T-helper 2 cell treated with Interferon-gamma antibody and Interleukin-4, amounts not matched to agents 5 μg/mL and 100 μg/mL, for 36 hours (primary cell): ENCODE measurements around the gene CHD5.

Source experiments
- DNase-seq: peaks from one replicate; pipeline ENCODE4 v3.0.0; 2021; ENCODE audit warnings: low spot score
- H3K27ac Mint-ChIP-seq: one replicate; pipeline ENCODE4 v1.8.0; 2021; ENCODE audit warnings: mild to moderate bottlenecking, mixed read lengths
- H3K27me3 Mint-ChIP-seq: one replicate; pipeline ENCODE4 v1.8.0; 2021; ENCODE audit warnings: low read depth, mixed read lengths
- H3K36me3 Mint-ChIP-seq: one replicate; pipeline ENCODE4 v1.8.0; 2021; ENCODE audit warnings: low read depth, mixed read lengths
- H3K4me1 Mint-ChIP-seq: one replicate; pipeline ENCODE4 v1.8.0; 2021; ENCODE audit warnings: low read depth, mixed read lengths
- H3K4me3 Mint-ChIP-seq: one replicate; pipeline ENCODE4 v1.8.0; 2022; ENCODE audit warnings: mild to moderate bottlenecking, moderate library complexity, mixed read lengths
- H3K9me3 Mint-ChIP-seq: one replicate; pipeline ENCODE4 v1.8.0; 2021; ENCODE audit warnings: mixed read lengths

CHD5 gene

GRCh38 chr1:6121021-6121421, 59.1 kb downstream of the CHD5 start:
- no peak overlapping the region for H3K27ac Mint-ChIP-seq
- H3K27me3 Mint-ChIP-seq, result peaks cover 9% of the 10 kb centered on the region
- no peak overlapping the region for H3K4me3 Mint-ChIP-seq
- no peaks in the 10 kb centered on the region for H3K36me3 Mint-ChIP-seq
- peaks cover 7% of the 10 kb centered on the region for H3K9me3 Mint-ChIP-seq
- peaks cover 2% of the 10 kb centered on the region for H3K4me1 Mint-ChIP-seq
- DNase-seq, result no peak

DNA sequence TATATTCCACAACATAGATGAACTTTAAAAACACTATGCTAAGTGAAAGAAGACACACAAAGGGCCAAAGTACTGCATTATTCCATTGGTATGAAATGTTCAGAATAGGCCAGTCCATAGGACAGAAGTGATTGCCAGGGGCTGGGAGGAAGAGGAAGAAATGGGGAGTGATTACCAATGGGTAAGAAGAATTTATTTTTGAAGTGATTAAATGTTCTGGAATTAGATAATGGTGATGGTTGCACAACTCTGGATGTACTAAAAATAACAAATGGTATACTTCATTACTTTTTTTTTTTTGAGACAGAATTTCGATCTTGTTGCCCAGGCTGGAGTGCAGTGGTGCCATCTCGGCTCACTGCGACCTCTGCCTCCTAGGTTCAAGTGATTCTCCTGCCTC, 61.7 kb downstream of the CHD5 start:
- Mint-ChIP-seq H3K36me3 (no peaks in the 10 kb centered on the region), H3K27me3 (peaks cover 10% of the 10 kb centered on the region), H3K9me3 (peaks cover 7% of the 10 kb centered on the region), H3K4me1 (peaks cover 2% of the 10 kb centered on the region), H3K27ac (no peak overlapping the region), H3K4me3 (no peak overlapping the region)
- no peak for DNase-seq

DNA sequence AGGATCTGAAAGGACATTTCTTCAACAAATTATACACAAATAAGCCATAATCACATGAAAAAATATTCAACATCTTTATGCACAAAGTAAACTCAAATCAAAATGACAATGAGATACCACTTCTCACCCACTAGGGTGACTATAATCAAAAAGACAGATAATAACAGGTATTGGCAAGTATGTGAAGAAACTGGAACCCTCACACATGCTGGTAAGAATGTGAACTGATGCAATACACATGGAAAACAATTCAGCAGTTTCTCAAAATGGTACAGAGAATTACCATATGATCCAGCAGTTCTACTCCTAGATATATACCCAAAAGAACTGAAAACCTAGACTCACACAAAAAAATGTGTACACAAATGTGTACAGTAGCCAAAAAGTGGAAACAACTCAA, 62.5 kb downstream of the CHD5 start:
- no peaks in the 10 kb centered on the region for H3K36me3 Mint-ChIP-seq
- DNase-seq, result no peak
- H3K27me3 Mint-ChIP-seq, result peaks cover 14% of the 10 kb centered on the region
- H3K27ac Mint-ChIP-seq, result no peak overlapping the region
- no peak overlapping the region for H3K4me3 Mint-ChIP-seq
- peaks cover 7% of the 10 kb centered on the region for H3K9me3 Mint-ChIP-seq
- peaks cover 2% of the 10 kb centered on the region for H3K4me1 Mint-ChIP-seq

DNA sequence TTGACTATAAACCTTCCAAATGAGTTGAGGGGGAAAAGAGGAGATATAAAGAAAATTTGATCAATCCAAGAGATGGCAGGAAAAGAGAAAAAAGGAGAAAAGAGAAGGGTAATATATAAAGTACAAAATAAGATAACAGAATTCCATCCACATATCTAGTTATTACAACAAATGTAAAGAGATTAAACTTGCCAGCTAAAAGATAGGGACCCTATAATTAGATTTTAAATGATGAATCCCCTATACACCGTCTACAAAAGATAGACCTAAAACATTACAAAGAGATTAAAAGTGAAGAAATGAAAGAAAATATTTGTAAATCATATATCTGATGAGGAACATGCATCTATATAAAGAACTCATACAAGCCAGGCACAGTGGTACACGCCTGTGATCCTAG, 63.1 kb downstream of the CHD5 start:
- H3K4me1 Mint-ChIP-seq, result peaks cover 2% of the 10 kb centered on the region
- H3K36me3 Mint-ChIP-seq, result no peaks in the 10 kb centered on the region
- H3K27me3 Mint-ChIP-seq, result peaks cover 14% of the 10 kb centered on the region
- H3K4me3 Mint-ChIP-seq, result no peak overlapping the region
- no peak for DNase-seq
- H3K27ac Mint-ChIP-seq, result no peak overlapping the region
- peaks cover 7% of the 10 kb centered on the region for H3K9me3 Mint-ChIP-seq

- Mint-ChIP-seq H3K27ac (no peak overlapping the region), H3K9me3 (peaks cover 7% of the 10 kb centered on the region), H3K27me3 (peaks cover 14% of the 10 kb centered on the region), H3K36me3 (no peaks in the 10 kb centered on the region), H3K4me1 (peaks cover 2% of the 10 kb centered on the region), H3K4me3 (no peak overlapping the region)
- DNase-seq, result no peak
Observed at GRCh38 chr1:6116137-6116536, 64.0 kb downstream of the CHD5 start.

DNA sequence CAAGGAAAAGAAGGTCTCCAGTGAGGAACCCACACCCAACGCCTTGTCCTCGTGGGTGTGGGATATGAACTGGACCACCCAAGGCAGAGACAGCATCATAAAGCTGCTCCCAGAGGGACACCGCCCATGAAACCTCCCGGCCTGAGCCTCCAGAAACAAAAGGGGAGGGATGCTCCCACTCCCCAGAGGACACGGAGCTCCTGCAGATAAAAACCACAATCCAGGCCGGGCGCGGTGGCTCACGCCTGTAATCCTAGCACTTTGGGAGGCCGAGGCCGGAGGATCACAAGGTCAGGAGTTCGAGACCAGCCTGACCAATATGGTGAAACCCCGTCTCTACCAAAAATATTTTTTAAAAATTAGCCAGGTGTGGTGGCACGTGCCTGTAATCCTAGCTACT, 66.4 kb downstream of the CHD5 start:
- Mint-ChIP-seq H3K36me3 (no peaks in the 10 kb centered on the region), H3K9me3 (peaks cover 7% of the 10 kb centered on the region), H3K27me3 (peaks cover 12% of the 10 kb centered on the region), H3K4me3 (no peak overlapping the region), H3K27ac (no peak overlapping the region), H3K4me1 (peaks cover 2% of the 10 kb centered on the region)
- no peak for DNase-seq

GRCh38 chr1:6113116-6113515, 67.0 kb downstream of the CHD5 start:
- no peak for DNase-seq
- Mint-ChIP-seq H3K9me3 (peaks cover 7% of the 10 kb centered on the region), H3K27ac (no peak overlapping the region), H3K4me1 (peaks cover 2% of the 10 kb centered on the region), H3K36me3 (no peaks in the 10 kb centered on the region), H3K4me3 (no peak overlapping the region), H3K27me3 (peaks cover 12% of the 10 kb centered on the region)

DNA sequence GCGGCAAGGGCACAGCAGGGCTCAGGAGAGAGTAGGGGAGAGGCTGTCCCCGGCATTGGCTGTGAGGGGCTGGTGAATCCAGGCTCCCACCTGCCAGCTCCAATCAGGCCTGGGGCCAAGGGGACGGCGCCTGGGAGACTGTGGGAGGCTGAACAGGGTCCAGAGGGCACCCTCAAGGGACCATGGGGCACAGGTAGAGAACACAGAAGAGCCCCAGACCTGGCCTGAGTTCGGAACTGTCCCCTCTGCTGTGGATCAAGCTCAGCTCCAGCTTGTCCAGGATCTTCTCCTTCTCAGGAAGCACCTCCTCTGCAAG, 67.5 kb downstream of the CHD5 start:
- Mint-ChIP-seq H3K9me3 (peaks cover 7% of the 10 kb centered on the region), H3K4me1 (peaks cover 2% of the 10 kb centered on the region), H3K36me3 (no peaks in the 10 kb centered on the region), H3K27me3 (peaks cover 12% of the 10 kb centered on the region), H3K27ac (no peak overlapping the region), H3K4me3 (no peak overlapping the region)
- no peak for DNase-seq

GRCh38 chr1:6111991-6112689, 68.0 kb downstream of the CHD5 start:
- Mint-ChIP-seq H3K4me1 (peaks cover 2% of the 10 kb centered on the region), H3K27me3 (peaks cover 11% of the 10 kb centered on the region), H3K27ac (no peak overlapping the region), H3K4me3 (no peak overlapping the region), H3K36me3 (no peaks in the 10 kb centered on the region), H3K9me3 (peaks cover 6% of the 10 kb centered on the region)
- no peak for DNase-seq

GRCh38 chr1:6111571-6111970, 68.5 kb downstream of the CHD5 start:
- no peak for DNase-seq
- H3K36me3 Mint-ChIP-seq, result no peaks in the 10 kb centered on the region
- peaks cover 6% of the 10 kb centered on the region for H3K27me3 Mint-ChIP-seq
- H3K4me3 Mint-ChIP-seq, result no peak overlapping the region
- no peak overlapping the region for H3K27ac Mint-ChIP-seq
- peaks cover under 1% of the 10 kb centered on the region for H3K4me1 Mint-ChIP-seq
- H3K9me3 Mint-ChIP-seq, result peaks cover under 1% of the 10 kb centered on the region

DNA sequence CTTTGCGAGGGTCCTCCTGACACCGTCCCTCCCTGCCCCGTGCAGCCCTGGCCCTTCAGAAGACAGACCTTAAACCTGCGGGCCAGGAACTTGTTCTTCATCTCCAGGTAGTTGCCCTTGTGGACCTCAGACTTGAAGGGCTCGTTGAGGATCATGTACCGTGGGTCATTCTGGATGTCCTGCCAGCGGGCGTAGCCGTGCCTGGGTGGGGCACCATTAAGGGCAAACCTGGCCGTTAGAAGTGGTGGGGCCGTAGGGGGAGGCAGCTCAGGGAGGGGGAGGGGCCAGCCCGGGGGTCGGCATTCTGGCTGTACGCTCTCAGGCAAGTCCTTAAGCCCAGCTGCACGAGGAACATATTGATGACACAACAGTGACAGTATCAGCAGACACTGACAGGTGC, 69.8 kb downstream of the CHD5 start:
- peaks cover 5% of the 10 kb centered on the region for H3K27me3 Mint-ChIP-seq
- H3K36me3 Mint-ChIP-seq, result no peaks in the 10 kb centered on the region
- no peak overlapping the region for H3K4me3 Mint-ChIP-seq
- H3K4me1 Mint-ChIP-seq, result no peaks in the 10 kb centered on the region
- no peak for DNase-seq
- no peak overlapping the region for H3K27ac Mint-ChIP-seq
- H3K9me3 Mint-ChIP-seq, result no peaks in the 10 kb centered on the region

GRCh38 chr1:6109688-6110087, 70.4 kb downstream of the CHD5 start:
- no peaks in the 10 kb centered on the region for H3K4me1 Mint-ChIP-seq
- no peak overlapping the region for H3K27ac Mint-ChIP-seq
- no peak overlapping the region for H3K4me3 Mint-ChIP-seq
- no peaks in the 10 kb centered on the region for H3K9me3 Mint-ChIP-seq
- peaks cover 5% of the 10 kb centered on the region for H3K27me3 Mint-ChIP-seq
- H3K36me3 Mint-ChIP-seq, result no peaks in the 10 kb centered on the region
- DNase-seq, result no peak

GRCh38 chr1:6108937-6109614, 71.0 kb downstream of the CHD5 start:
- Mint-ChIP-seq H3K4me1 (no peaks in the 10 kb centered on the region), H3K4me3 (no peak overlapping the region), H3K27ac (no peak overlapping the region), H3K36me3 (no peaks in the 10 kb centered on the region), H3K27me3 (peaks cover 5% of the 10 kb centered on the region), H3K9me3 (no peaks in the 10 kb centered on the region)
- peak; percentile 35 for DNase-seq

DNA sequence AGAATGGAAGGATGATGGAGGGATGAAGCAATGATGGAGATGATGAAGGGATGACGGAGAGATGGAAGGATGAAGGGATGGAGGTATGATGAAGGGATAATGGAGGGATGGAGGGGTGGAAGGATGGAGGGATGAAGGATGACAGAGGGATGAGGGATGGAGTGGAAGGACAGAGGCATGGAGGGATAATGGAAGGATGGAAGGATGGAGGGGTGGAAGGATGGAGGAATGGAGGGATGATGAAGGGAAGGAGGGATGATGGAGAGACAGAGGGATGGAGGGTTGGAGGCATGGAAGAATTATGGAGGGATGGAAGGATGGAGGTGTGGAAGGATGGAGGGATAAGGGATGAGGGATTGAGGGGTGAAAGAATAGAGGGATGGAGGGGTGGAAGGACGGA, 71.6 kb downstream of the CHD5 start:
- Mint-ChIP-seq H3K4me3 (no peak overlapping the region), H3K27me3 (peaks cover 5% of the 10 kb centered on the region), H3K36me3 (no peaks in the 10 kb centered on the region), H3K4me1 (no peaks in the 10 kb centered on the region), H3K27ac (no peak overlapping the region), H3K9me3 (no peaks in the 10 kb centered on the region)
- DNase-seq, result no peak
